NCI-H2196 treated with DMSO at 0.1 percent for 48 hours (cell line): ENCODE data around the gene KNSTRN.
A peak's percentile ranks its signal among the peaks of the same experiment; 100 is the strongest.

Experiments
- DNase-seq: peaks from one replicate; lab custom pipeline; 2025; ENCODE audit not compliant: unreplicated experiment; lab: John Stamatoyannopoulos, UW

The KNSTRN gene

GRCh38 chr15:40428185-40428584, 45.7 kb downstream of the KNSTRN start:
- DNase-seq, result no peak

- no peak for DNase-seq
These were observed 46.7 kb downstream of the KNSTRN start for GRCh38 chr15:40429068-40429710.

- no peak for DNase-seq
These were observed 47.8 kb downstream of the KNSTRN start for GRCh38 chr15:40430271-40430805.

GRCh38 chr15:40435023-40435709, 52.6 kb downstream of the KNSTRN start:
- no peak for DNase-seq

- no peak for DNase-seq
These were observed 53.2 kb downstream of the KNSTRN start for GRCh38 chr15:40435710-40436089.

GRCh38 chr15:40436116-40436891, 53.8 kb downstream of the KNSTRN start:
- no peak for DNase-seq

- no peak for DNase-seq
These were observed 54.6 kb downstream of the KNSTRN start for GRCh38 chr15:40436892-40437751.

- DNase-seq, result no peak
These were observed 55.5 kb downstream of the KNSTRN start for GRCh38 chr15:40437752-40438687.

- no peak for DNase-seq
These were observed 56.2 kb downstream of the KNSTRN start for GRCh38 chr15:40438712-40439111.

GRCh38 chr15:40439461-40439959, 57.0 kb downstream of the KNSTRN start:
- no peak for DNase-seq

GRCh38 chr15:40439960-40440742, 57.6 kb downstream of the KNSTRN start:
- DNase-seq, result peak; percentile 1

GRCh38 chr15:40440743-40441564, 58.4 kb downstream of the KNSTRN start, which contains the start of gene BAHD1:
BAHD1 (plus strand) TSS chr15:40440953; CDS start chr15:40458465, 17,512 bp downstream.
- DNase-seq, result peak; percentile 56

GRCh38 chr15:40441565-40442531, 59.3 kb downstream of the KNSTRN start:
- DNase-seq, result no peak

- no peak for DNase-seq
These were observed 60.7 kb downstream of the KNSTRN start for GRCh38 chr15:40443255-40443654.

GRCh38 chr15:40443846-40444245, 61.3 kb downstream of the KNSTRN start:
- no peak for DNase-seq
